ENCODE results near the gene IQCH. TPM values are rescaled to one million over a fixed set of nuclear protein-coding genes. Genes with fewer than 3 reads are reported as not detected.
"Not testable (repeated sequence)": the region's sequence is repeated elsewhere in the genome, so short reads cannot be mapped to it uniquely, and the experiment has no call there.

IQCH gene
- total and polyA plus RNA-seq, 2 of the 4 experiments (the other 2 are of a cell fraction): 0.60 to 2.5 TPM

DNA sequence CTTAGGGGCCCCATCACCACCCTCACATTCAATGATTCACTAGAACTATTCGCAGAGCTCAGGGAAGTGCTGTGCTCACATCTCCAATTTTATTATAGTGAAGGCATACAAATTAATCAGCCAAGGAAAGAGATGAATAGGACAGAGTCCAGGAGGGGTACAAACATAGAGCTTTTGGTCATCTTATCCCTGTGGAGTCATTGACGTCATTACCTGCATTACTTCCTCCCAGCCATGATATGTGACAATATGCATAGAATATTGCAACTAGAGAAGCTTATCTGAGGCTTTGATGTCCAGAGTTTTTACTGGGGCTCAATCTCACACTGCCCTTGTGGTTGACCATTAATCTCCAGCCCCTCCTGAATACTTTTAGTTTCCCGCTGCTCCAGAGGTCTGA, 1.5 kb downstream of the IQCH start:
- Histone ChIP-seq H3K36me3 (ENCODE audit: control insufficient read depth, insufficient read depth, low read length) (no peaks in the 10 kb centered on the region), H3K4me3 (ENCODE audit: insufficient read depth, low read depth, low read length) (no peak overlapping the region)

DNA sequence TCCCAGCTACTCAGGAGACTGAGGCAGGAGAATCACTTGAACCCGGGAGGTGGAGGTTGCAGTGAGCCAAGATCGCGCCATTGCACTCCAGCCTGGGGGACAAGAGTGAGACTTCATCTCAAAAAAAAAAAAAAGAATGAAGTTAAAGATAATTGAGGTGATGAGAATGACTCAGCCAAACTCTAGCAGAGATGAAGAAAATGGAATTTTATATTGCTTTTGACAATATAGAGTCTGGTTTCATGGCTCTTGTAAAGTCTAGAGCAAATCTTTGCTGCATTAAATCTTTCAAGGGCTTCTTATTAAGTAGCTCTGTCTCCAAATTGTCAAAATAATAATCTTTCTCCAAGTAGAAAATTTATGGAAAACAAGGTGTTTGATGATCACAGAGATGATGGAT, 3.8 kb downstream of the IQCH start:
- H3K14ac ChIP-seq (replicated peaks; ENCODE audit: low read depth, low read length); H3K23ac ChIP-seq (ENCODE audit: low read depth, low read length); intact Hi-C loops (cut with micrococcal nuclease); H3K4me3 ChIP-seq (ENCODE audit: insufficient read depth, low read depth, low read length); H3K79me1 ChIP-seq (ENCODE audit: low read depth in 1 of 2, low read length in 2 of 2); H3K56ac ChIP-seq (ENCODE audit: extremely low read depth, insufficient read depth, low read length); ATAC-seq (ENCODE audit: low read depth); H2BK120ac ChIP-seq (ENCODE audit: low read depth, low read length); H2AK9ac ChIP-seq (replicated peaks; ENCODE audit: low read depth, low read length, poor library complexity); DNase-seq; H2BK15ac ChIP-seq (ENCODE audit: low read depth, low read length); H3K4me1 ChIP-seq (ENCODE audit: control insufficient read depth, insufficient read depth, low read length); H4K91ac ChIP-seq (ENCODE audit: insufficient read depth, low read depth, low read length); H4K20me1 ChIP-seq (ENCODE audit: insufficient read depth, low read length); H3K9me3 ChIP-seq (ENCODE audit: control insufficient read depth, insufficient read depth, low read length); BruUV-seq (replicated peaks); POLR2A ChIA-PET (ENCODE audit: unreplicated experiment); H2AFZ ChIP-seq (replicated peaks; ENCODE audit: low read length, poor library complexity); H3K36me3 ChIP-seq (ENCODE audit: control insufficient read depth, insufficient read depth, low read length); H3K9me1 ChIP-seq (ENCODE audit: insufficient read depth, low read length); H4K5ac ChIP-seq (ENCODE audit: low read depth, low read length); H3K9ac ChIP-seq (ENCODE audit: low read depth, low read length); H3K4me2 ChIP-seq (ENCODE audit: low read depth, low read length); H3K4ac ChIP-seq (ENCODE audit: low read depth, low read length); H4K8ac ChIP-seq (ENCODE audit: low read depth in 2 of 2, low read length in 2 of 2); CTCF ChIA-PET; dilution Hi-C loops (cut with HindIII; ENCODE audit: low sequenced_read_pairs, unreplicated experiment); H2AK5ac ChIP-seq (ENCODE audit: low read depth, low read length); H2BK5ac ChIP-seq (ENCODE audit: low read depth, low read length, poor library complexity, severe bottlenecking); H3K27me3 ChIP-seq (ENCODE audit: control insufficient read depth, insufficient read depth, low read length); H3K18ac ChIP-seq (ENCODE audit: low read depth, low read length); H3K27ac ChIP-seq (ENCODE audit: insufficient read depth, low read length); H2BK20ac ChIP-seq (ENCODE audit: low read depth, low read length); in situ Hi-C loops (cut with MboI; ENCODE audit: low sequenced_read_pairs): not testable (repeated sequence)
- WGBS, 2 experiments (ENCODE audit: extremely low coverage in 2 of 2, insufficient read length in 1 of 2): no CpG with 5 or more reads among the region's 3 CpGs

More for the DNA sequence above, 1.5 kb downstream of the IQCH start:
- Histone ChIP-seq H2AFZ (replicated peaks; ENCODE audit: low read length, poor library complexity) (no peak overlapping the region), H2BK5ac (ENCODE audit: low read depth, low read length, poor library complexity, severe bottlenecking) (no peak overlapping the region), H4K20me1 (ENCODE audit: insufficient read depth, low read length) (0 out of 2 replicates have a peak, but pooled peaks cover 4% of the 10 kb centered on the region), H3K9me1 (ENCODE audit: insufficient read depth, low read length) (0 out of 2 replicates have a peak, but pooled peaks cover 4% of the 10 kb centered on the region), H3K56ac (ENCODE audit: extremely low read depth, insufficient read depth, low read length) (no peak overlapping the region), H2AK9ac (replicated peaks; ENCODE audit: low read depth, low read length, poor library complexity) (no peak overlapping the region), H3K18ac (ENCODE audit: low read depth, low read length) (no peak overlapping the region), H3K27ac (ENCODE audit: insufficient read depth, low read length) (no peak overlapping the region), H3K4ac (ENCODE audit: low read depth, low read length) (no peak overlapping the region), H3K4me2 (ENCODE audit: low read depth, low read length) (no peak overlapping the region), H2BK20ac (ENCODE audit: low read depth, low read length) (no peak overlapping the region), H3K27me3 (ENCODE audit: control insufficient read depth, insufficient read depth, low read length) (no peaks in the 10 kb centered on the region), H2BK120ac (ENCODE audit: low read depth, low read length) (no peak overlapping the region), H2AK5ac (ENCODE audit: low read depth, low read length) (no peak overlapping the region), H3K9ac (ENCODE audit: low read depth, low read length) (no peak overlapping the region), H4K8ac (ENCODE audit: low read depth in 2 of 2, low read length in 2 of 2) (no peak overlapping the region), H3K9me3 (ENCODE audit: control insufficient read depth, insufficient read depth, low read length) (no peaks in the 10 kb centered on the region), H3K14ac (replicated peaks; ENCODE audit: low read depth, low read length) (no peak overlapping the region), H4K5ac (ENCODE audit: low read depth, low read length) (no peak overlapping the region), H4K91ac (ENCODE audit: insufficient read depth, low read depth, low read length) (no peak overlapping the region), H3K4me1 (ENCODE audit: control insufficient read depth, insufficient read depth, low read length) (peaks cover 2% of the 10 kb centered on the region; the same call in 1 of the 2 replicates), H3K23ac (ENCODE audit: low read depth, low read length) (no peak overlapping the region), H2BK15ac (ENCODE audit: low read depth, low read length) (no peak overlapping the region), H3K79me1 (ENCODE audit: low read depth in 1 of 2, low read length in 2 of 2) (peaks cover 9 to 30% of the 10 kb centered on the region in 2 experiments)
- in situ Hi-C loops (cut with MboI; ENCODE audit: low sequenced_read_pairs) (no loop called here), dilution Hi-C loops (cut with HindIII; ENCODE audit: low sequenced_read_pairs, unreplicated experiment) (no loop called here), intact Hi-C loops (cut with micrococcal nuclease) (no loop called here)
- no TSS peak for BruUV-seq (replicated peaks)
- ATAC-seq (ENCODE audit: low read depth) (no peak), DNase-seq (no peak)
- WGBS, 2 experiments (ENCODE audit: extremely low coverage in 2 of 2, insufficient read length in 1 of 2): no CpG with 5 or more reads among the region's 3 CpGs
- TF ChIP-seq, protein P1, sequence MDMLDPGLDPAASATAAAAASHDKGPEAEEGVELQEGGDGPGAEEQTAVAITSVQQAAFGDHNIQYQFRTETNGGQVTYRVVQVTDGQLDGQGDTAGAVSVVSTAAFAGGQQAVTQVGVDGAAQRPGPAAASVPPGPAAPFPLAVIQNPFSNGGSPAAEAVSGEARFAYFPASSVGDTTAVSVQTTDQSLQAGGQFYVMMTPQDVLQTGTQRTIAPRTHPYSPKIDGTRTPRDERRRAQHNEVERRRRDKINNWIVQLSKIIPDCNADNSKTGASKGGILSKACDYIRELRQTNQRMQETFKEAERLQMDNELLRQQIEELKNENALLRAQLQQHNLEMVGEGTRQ (IDR thresholded peaks at IDR 0.05; ENCODE audit: low read depth, low read length): no peak
- TF ChIP-seq POLR2A (IDR thresholded peaks at IDR 0.05; ENCODE audit: low read depth, low read length): no peak
- no peak for TF ChIP-seq CHD1 (IDR thresholded peaks at IDR 0.05; ENCODE audit: low read depth, low read length)
- no peak for TF ChIP-seq CEBPB (IDR thresholded peaks at IDR 0.05; ENCODE audit: low read depth, low read length)
- TF ChIP-seq MAFK (IDR thresholded peaks at IDR 0.05; ENCODE audit: low read depth, low read length): no peak
- TF ChIP-seq MXI1 (IDR thresholded peaks at IDR 0.05; ENCODE audit: borderline replicate concordance, low read depth, low read length): no peak
- ChIA-PET CTCF (interaction anchor here (0.8 kb wide), 1 partner anchor 310 kb away, joined by 3 read pairs; no protein-coding TSS in a partner anchor), POLR2A (ENCODE audit: unreplicated experiment) (no interaction called here)
